Tibial nerve (tissue), 4 donors: Measurements from ENCODE around the gene KRTAP10-1.

Experiments
- EP300 ChIP-seq, 2 donors: sonication (generic); formaldehyde crosslinking; IDR thresholded peaks; one replicate each; pipeline ENCODE4 v1.6.1; 2017; ENCODE audit warnings: antibody characterized with exemption in 2 of 2, mild to moderate bottlenecking in 1 of 2
- TF ChIP-seq, protein P1 (sequence below), 5 experiments: fragments of 200-600 bp in 3 of 5; fragments of 450-650 bp in 2 of 5; sonication (generic) in 3 of 5; IDR thresholded peaks; one replicate each; pipeline ENCODE4 v1.5.1; 2016 to 2019; ENCODE audit warnings: antibody characterized with exemption in 5 of 5, mild to moderate bottlenecking in 3 of 5, moderate library complexity in 2 of 5

DNA sequence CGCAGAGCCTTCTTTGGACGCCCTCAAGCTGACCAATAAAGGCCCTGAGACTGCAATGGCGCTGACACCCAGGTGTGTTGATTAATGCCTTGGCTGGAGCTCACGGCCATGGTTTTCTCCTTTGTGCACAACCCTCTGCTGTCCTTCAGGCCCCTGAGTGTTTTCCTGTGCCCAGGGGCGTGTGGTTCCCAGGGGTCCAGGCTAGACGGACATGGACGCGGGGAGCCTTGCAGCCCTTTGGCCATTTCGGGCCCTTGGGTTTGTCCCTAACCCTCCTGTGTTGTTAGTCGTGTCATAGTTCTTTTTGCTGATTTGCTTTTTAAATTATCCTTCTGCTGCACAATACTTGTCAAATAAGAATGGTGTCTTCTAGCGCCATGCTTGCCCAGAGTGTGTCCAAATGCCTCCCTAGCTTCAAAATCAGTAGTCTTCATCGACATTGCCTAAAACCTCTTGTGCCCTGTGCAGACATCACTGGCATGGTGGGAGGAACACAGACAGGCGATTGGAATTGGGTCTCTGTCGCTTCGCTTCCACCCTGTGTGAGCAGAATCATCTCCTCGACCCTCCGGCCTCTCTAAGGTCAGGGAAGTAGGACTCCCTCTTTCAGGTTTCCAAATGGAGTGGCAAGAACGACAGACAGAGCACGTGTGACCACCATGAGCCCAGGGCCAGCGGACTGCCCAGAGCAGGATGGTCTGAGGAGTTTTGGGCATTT, 35.5 kb upstream of the KRTAP10-1 start:
- TF ChIP-seq, protein P1, sequence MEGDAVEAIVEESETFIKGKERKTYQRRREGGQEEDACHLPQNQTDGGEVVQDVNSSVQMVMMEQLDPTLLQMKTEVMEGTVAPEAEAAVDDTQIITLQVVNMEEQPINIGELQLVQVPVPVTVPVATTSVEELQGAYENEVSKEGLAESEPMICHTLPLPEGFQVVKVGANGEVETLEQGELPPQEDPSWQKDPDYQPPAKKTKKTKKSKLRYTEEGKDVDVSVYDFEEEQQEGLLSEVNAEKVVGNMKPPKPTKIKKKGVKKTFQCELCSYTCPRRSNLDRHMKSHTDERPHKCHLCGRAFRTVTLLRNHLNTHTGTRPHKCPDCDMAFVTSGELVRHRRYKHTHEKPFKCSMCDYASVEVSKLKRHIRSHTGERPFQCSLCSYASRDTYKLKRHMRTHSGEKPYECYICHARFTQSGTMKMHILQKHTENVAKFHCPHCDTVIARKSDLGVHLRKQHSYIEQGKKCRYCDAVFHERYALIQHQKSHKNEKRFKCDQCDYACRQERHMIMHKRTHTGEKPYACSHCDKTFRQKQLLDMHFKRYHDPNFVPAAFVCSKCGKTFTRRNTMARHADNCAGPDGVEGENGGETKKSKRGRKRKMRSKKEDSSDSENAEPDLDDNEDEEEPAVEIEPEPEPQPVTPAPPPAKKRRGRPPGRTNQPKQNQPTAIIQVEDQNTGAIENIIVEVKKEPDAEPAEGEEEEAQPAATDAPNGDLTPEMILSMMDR (IDR thresholded peaks at IDR 0.05), result no peak
- TF ChIP-seq EP300 (IDR thresholded peaks at IDR 0.05), result no peak
